ENCODE measurements around the gene RABAC1.
A peak's percentile ranks its signal among the peaks of the same experiment; 100 is the strongest.

Gene RABAC1

DNA sequence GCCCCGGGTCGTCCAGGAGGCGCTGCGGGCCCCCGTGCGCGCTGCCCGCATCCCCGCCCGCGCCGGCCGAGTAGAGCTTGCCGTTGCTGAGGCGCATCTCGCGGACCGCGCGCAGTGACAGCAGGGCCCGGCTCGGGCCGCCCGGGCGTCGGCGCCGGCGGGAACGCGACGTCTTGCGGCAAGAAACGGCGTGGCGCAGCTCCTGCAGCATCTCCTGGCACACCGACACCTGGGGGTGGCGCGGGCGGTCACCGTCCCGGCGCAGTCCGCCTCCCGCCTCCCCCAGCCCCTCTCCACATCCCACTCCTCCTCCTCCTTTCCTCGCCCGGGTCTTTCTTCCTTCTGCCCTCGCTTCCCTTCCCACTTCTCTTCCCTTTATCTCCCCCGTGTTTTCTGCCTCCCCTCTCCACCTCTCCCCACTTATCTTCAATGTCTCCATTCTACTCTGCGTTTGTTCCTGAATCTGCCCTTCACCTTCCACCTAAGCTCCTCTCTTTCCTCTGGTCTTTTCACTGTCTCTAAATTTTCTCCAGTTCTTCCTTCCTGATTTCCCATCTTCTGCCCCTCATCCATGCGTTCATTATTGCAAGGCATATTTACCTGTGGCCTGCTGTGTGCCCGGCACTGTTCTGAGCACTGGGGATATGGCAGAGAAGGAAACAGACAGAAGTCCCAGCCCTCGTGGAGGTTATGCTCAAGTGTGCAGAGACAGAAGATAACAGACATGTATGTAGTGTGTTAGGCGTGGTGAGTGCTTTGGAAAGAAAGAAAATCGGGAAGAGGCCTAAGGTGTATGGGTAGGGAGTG lies 40.2 kb upstream of the RABAC1 start:
- in situ Hi-C loops (cut with HindIII; ENCODE audit: low sequenced_read_pairs), result no loop called here
- no peak overlapping the region for H3K4me3 ChIP-seq (ENCODE audit: low read depth, low read length)
- no peak for TF ChIP-seq CTCF (IDR thresholded peaks at IDR 0.05; ENCODE audit: low read depth, low read length)
- DNase-seq (ENCODE audit: low read depth, low spot score), result no peak

DNA sequence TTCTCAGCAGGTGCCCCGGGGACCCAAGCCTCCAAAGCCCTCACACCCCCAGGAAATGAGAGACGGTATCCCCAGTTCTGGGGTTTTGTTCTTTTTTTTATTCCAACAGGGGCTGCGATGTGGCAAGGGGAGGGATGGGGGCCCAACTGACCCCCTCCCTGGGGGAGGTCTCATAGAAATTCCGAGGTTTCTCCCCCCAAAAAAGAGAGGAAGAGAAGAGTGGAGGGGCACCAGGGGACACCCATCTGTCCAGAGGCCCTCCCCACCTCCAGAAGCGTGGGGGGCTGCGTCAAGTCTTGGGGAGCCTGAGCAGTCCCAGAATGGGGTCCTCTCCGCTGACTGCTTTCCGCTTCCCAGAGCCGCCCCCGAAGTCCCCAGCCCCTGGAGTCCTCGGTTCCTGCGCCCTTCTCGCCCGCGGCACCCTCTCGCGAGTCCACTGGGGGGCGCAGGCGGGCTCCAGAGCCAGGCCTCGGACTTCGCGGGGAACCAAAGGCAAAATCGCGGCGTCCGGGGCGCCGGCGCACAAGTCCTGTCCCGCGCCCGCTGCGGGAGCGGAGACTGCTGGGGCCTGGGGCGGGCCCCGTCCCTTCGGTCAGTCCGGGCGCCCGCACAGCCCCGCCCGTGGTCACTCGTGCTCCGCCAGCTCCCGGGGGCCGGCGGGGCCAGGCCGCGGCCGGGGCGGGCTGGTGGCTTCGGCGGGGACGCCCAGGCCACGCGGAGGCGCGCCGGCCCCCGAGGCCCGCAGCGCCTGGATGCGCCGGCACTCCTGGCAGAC lies 39.3 kb upstream of the RABAC1 start:
- in situ Hi-C loops (cut with HindIII; ENCODE audit: low sequenced_read_pairs), result no loop called here
- no peak overlapping the region for H3K4me3 ChIP-seq (ENCODE audit: low read depth, low read length)
- TF ChIP-seq CTCF (IDR thresholded peaks at IDR 0.05; ENCODE audit: low read depth, low read length), result peak; percentile 65
- DNase-seq (ENCODE audit: low read depth, low spot score), result no peak

GRCh38 chr19:41997851-41998229 lies 38.7 kb upstream of the RABAC1 start:
- no peak for TF ChIP-seq CTCF (IDR thresholded peaks at IDR 0.05; ENCODE audit: low read depth, low read length)
- H3K4me3 ChIP-seq (ENCODE audit: low read depth, low read length), result no peak overlapping the region
- in situ Hi-C loops (cut with HindIII; ENCODE audit: low sequenced_read_pairs), result no loop called here
- DNase-seq (ENCODE audit: low read depth, low spot score), result no peak

GRCh38 chr19:41997121-41997850 lies 38.2 kb upstream of the RABAC1 start:
- H3K4me3 ChIP-seq (ENCODE audit: low read depth, low read length), result no peak overlapping the region
- peak; percentile 16 for DNase-seq (ENCODE audit: low read depth, low spot score)
- TF ChIP-seq CTCF (IDR thresholded peaks at IDR 0.05; ENCODE audit: low read depth, low read length), result no peak
- in situ Hi-C loops (cut with HindIII; ENCODE audit: low sequenced_read_pairs), result no loop called here

DNA sequence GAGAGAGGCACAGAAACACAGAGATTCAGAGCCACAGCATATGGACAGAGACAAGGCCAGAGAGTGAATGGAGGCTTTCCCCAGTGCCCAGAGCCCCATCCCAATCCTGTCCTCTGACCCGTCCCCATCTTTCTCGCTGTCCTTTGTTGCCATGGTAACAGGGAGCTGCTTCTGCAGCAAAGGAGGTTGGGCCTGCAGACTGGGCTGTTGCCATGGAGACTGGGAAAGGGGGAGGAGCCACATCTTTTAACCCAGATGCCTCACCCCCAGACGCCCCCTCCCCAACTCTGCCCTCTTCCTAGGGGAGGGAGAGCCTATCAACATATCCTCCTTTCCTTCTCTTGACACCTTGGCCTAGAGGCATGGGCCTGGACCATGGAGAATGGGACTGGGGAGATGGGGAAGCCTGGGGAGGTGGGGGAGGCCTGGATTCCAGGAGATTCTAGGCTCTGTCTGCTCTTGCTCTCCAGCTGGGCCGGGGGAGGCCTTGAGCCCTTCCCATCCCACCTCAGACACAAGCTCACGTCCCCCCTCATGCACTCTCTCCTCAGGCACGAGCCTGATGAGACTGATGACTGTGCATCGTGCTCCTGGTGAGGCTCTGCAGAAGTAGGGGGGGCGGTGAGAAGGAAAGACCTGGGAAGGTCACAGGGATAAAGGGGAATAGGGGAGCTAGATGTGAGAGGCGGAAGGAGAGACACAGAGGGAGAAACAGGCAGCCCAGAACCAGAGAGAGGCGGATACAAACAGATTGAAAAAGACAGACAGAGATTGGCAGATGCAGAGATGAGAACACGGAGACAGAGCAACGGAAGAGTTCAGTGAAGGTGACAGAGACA lies 37.1 kb upstream of the RABAC1 start:
- in situ Hi-C loops (cut with HindIII; ENCODE audit: low sequenced_read_pairs), result no loop called here
- no peak overlapping the region for H3K4me3 ChIP-seq (ENCODE audit: low read depth, low read length)
- no peak for DNase-seq (ENCODE audit: low read depth, low spot score)
- TF ChIP-seq CTCF (IDR thresholded peaks at IDR 0.05; ENCODE audit: low read depth, low read length), result no peak

All from astrocyte of the spinal cord (primary cell).